Activated T-helper 9 cell treated with anti-CD3 and anti-CD28 coated beads, Interleukin-2, amount 50 U/mL, for 16 hours (primary cell): ENCODE results near the gene INTS14.
"Not testable (repeated sequence)": the region's sequence is repeated elsewhere in the genome, so short reads cannot be mapped to it uniquely, and the experiment has no call there.

Experiments
- DNase-seq: peaks from one replicate; pipeline ENCODE4 v3.0.0-alpha.2; 2020; ENCODE audit warnings: low read depth

Gene INTS14

GRCh38 chr15:65578904-65579728 is 31.8 kb downstream of the INTS14 start:
- no peak for DNase-seq

- no peak for DNase-seq
These were observed 33.6 kb downstream of the INTS14 start for GRCh38 chr15:65577129-65577996.

- no peak for DNase-seq
These were observed 34.3 kb downstream of the INTS14 start for GRCh38 chr15:65576664-65577063.

- no peak for DNase-seq
These were observed 39.0 kb downstream of the INTS14 start for GRCh38 chr15:65571971-65572370.

GRCh38 chr15:65569728-65570127 is 41.2 kb downstream of the INTS14 start:
- DNase-seq: no peak

- no peak for DNase-seq
These were observed 49.0 kb downstream of the INTS14 start for GRCh38 chr15:65561934-65562333.

- DNase-seq: no peak
These were observed 51.0 kb downstream of the INTS14 start for GRCh38 chr15:65559941-65560340.

- DNase-seq: no peak
These were observed 51.8 kb downstream of the INTS14 start for GRCh38 chr15:65558997-65559760.

- DNase-seq: no peak
These were observed 52.6 kb downstream of the INTS14 start for GRCh38 chr15:65558336-65558735.

- no peak for DNase-seq
These were observed 54.3 kb downstream of the INTS14 start for GRCh38 chr15:65556622-65557021.

GRCh38 chr15:65553691-65554090 is 57.2 kb downstream of the INTS14 start:
- no peak for DNase-seq

- DNase-seq: not testable (repeated sequence)
These were observed 58.1 kb downstream of the INTS14 start for GRCh38 chr15:65552851-65553250.

GRCh38 chr15:65551183-65551582 is 59.7 kb downstream of the INTS14 start:
- DNase-seq: no peak

GRCh38 chr15:65550681-65551098 is 60.2 kb downstream of the INTS14 start:
- no peak for DNase-seq

- DNase-seq: not testable (repeated sequence)
These were observed 61.6 kb downstream of the INTS14 start for GRCh38 chr15:65549288-65549687.

GRCh38 chr15:65547841-65548240 is 63.1 kb downstream of the INTS14 start:
- DNase-seq: no peak

- DNase-seq: no peak
These were observed 69.6 kb downstream of the INTS14 start for GRCh38 chr15:65541231-65541820.

GRCh38 chr15:65540314-65540713 is 70.6 kb downstream of the INTS14 start:
- no peak for DNase-seq

GRCh38 chr15:65535192-65535591 is 75.7 kb downstream of the INTS14 start:
- no peak for DNase-seq

- DNase-seq: no peak
These were observed 77.7 kb downstream of the INTS14 start for GRCh38 chr15:65533057-65533756.

- no peak for DNase-seq
These were observed 78.2 kb downstream of the INTS14 start for GRCh38 chr15:65532738-65533051.
